KG1 (cell line): ENCODE data around the gene RXRB.

Experiments
- DNase-seq: peaks from one replicate; lab custom pipeline; 2025; lab: John Stamatoyannopoulos, UW

Gene RXRB

DNA sequence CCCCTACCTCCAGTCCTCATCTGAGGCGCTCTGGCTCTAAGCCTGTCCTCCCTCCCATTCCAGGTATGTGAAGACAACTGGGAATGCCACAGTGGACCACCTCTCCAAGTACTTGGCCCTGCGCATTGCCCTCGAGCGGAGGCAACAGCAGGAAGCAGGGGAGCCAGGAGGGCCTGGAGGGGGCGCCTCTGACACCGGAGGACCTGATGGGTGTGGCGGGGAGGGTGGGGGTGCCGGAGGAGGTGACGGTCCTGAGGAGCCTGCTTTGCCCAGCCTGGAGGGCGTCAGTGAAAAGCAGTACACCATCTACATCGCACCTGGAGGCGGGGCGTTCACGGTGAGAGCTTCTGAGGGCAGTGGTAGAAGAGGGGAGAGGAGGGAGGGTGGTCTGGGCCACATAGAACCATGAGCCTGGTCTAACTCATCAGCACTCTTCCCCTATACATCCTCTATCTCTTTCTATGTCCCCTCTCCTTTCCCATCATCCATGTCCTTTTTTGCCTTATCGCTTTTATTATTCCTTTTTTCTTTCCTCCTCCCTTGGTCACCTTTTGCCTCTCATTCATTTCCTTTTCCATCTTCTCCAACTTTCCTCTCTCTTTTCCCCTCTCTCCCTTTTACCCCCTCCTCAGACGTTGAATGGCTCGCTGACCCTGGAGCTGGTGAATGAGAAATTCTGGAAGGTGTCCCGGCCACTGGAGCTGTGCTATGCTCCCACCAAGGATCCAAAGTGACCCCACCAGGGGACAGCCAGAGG is 11.4 kb upstream of the RXRB start:
- no peak for DNase-seq

DNA sequence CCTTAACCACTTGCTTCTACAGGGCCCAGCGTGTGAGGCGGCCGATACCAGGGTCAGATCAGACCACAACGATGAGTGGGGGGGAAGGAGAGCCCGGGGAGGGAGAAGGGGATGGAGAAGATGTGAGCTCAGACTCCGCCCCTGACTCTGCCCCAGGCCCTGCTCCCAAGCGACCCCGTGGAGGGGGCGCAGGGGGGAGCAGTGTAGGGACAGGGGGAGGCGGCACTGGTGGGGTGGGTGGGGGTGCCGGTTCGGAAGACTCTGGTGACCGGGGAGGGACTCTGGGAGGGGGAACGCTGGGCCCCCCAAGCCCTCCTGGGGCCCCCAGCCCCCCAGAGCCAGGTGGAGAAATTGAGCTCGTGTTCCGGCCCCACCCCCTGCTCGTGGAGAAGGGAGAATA is 10.7 kb upstream of the RXRB start:
- no peak for DNase-seq

DNA sequence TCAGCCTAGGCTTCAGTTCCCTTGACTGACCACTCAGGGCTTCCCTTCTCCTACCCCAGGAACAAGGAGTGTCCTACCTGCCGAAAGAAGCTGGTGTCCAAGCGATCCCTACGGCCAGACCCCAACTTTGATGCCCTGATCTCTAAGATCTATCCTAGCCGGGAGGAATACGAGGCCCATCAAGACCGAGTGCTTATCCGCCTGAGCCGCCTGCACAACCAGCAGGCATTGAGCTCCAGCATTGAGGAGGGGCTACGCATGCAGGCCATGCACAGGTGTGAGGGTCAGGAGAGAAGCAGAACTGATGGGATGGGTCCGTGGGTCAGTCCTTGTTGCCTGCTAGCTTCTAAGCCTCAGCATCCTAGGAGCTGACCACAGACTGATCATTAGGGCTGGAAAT is 9.4 kb upstream of the RXRB start:
- DNase-seq = no peak

DNA sequence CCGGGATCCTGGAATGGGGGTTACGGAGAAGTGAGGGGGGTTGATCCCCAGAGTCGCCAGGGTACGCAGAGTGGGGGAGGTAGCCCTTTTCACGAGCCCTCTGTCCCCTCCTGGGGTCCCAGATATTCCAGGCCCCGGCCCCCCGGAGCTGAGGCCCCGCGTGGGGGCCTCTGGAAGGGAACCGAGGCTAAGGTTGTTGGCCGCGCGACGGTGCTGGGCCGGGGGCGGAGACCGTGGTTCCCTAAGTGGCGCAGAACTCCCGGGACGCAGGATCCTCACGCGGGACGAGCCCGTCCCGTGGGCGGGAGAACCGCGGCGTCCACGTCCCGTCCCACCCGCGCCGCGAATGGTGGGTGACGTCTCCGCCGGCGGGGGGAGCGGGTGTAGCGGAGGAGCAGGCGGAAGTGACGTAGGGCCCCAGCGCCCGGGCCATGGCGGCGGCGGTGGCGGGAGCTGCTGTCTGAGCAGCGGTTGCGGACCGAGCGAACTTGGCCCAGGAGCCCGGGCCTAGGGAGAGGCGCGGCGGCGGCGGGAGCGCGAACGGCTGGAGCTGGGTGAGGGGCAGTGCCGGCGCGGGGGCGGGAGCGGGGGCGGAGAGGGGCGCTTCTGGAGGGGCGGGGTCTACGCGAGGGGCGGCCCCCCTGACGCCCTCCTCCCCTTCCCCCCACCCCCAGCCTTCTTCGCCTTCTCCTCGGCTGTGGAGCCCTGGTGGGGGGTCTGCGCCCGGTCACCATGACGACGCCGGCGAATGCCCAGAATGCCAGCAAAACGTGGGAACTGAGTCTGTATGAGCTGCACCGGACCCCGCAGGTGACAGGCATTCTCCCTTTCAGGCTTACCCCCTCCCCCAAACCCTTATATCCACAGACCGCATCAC is 7.9 kb upstream of the RXRB start, which contains the start of gene RING1:
Gene RING1, plus strand, starts transcription at position 410 of the 877 bp plus-strand sequence. Its CDS starts 323 bp downstream, at position 733.
- DNase-seq = peak; percentile 21

DNA sequence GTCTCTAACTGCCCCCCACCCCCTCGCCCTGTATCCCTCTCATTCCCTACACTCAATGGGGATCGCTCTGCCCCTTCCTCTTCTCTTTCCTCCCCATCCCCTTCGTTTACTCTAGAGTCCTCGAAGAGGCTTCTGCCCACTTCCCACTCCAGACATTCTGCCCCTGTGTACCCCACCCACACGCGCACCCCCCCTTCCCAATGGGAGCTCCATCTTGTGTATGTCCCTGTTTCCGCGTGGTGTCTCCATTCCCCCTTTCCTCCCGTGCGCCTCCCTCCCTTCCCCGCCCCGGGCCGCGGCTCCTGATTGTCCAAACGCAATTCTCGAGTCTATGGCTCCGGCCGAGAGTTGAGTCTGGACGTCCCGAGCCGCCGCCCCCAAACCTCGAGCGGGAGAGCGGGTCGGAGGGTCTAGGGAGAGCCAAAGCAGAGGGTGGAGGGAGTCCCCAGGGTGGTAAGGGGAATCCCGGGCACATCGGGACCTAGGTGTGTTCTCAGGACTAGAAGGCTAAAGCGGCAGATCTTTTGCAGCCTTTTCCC is 7.2 kb upstream of the RXRB start:
- peak; percentile 22 for DNase-seq

DNA sequence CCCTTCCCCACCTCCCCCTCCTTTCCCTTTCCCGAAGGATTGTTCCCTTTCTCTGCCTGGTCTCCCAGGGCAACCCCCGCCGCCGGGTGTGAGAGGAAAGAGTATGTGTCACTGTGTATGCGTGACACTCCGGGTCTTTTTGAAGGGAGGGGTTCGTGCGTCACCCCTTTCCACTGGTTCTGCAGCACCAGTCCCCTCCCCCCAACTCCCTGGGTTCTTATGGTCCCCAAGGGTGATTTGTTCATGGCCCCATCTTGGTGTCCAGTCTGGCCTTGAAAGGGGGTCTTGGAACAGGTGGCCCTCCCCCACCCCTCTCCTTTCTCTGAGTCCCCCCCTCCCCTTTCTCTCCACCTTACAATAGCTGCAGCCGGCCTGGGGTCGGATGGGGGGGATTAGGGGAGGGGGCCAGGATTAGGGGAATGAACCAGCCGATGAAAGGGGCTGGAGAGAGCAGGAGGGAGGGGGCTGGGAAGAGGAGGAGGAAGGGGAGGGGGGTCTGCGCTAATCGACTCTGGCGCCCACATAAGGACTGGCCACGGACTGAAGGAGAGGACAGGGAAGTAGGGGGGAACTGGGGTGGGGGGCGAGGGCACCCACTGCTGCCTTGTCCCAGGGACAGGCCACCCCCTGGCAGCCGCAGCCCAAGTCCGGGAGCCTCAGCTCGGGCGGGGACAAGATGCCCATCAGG is 6.5 kb upstream of the RXRB start:
- DNase-seq = no peak

DNA sequence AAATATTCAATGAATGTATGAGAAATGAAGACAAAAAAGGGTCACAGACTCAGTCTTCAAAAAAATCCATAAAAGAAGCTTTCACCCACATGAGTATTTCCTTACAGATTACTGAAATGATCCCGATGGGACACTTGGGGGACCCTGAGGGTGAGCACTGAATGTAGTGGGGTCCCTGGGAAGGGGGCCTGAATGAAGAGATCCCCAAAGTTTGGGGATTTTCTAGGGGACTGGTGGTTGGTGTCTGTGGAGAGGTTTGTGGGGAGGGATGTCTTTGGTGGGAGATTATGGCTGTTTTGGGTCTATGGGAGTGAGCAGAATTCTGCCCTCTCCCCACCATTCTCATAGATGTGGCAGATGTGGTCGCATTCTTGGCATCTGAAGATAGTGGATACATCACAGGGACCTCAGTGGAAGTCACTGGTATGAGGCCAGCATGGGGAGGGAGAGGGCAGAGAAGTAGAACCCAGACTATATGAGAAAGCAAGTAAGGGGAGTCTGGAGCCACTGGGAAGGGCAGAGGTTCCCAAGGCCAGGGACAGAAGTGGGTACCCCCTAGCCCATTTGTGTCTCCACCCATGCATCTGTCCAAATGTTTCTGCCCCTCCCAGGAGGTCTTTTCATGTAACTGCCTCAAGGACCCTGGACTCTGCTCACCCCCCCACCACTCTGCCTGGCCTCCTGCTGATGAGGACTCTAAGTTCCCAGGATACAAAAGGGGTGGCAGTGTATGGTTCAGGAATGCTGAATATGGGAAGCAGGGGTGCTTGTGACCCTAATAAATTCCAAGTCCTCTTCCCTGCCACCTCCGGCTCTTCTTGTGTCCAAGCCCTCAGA is 5.8 kb upstream of the RXRB start:
- no peak for DNase-seq

DNA sequence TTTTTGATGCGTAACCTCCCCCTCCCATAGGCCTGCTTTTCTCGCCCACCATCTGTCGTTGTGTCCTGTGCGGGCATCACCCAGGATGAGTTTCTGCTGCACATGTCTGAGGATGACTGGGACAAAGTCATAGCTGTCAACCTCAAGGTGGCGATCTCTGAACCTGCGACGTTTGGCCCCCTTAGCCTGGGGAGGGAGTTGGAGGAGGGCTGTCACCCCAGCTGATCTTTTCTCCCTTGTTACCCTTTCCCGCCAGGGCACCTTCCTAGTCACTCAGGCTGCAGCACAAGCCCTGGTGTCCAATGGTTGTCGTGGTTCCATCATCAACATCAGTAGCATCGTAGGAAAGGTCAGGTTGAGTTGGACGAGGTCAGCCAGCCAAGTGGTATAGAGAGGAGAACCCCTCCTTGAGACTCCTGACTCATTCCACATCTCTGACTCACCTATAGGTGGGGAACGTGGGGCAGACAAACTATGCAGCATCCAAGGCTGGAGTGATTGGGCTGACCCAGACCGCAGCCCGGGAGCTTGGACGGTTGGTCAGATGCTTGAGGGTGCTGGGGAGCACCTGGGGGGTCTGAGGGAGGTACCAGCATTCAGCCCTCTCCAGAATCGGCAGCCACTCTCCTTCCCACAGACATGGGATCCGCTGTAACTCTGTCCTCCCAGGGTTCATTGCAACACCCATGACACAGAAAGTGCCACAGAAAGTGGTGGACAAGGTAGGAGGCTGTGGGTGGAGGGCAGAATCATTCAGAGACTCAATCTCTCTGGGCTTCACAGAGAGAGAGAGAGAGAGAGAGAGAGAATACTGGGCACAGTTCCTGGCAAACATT is 4.9 kb upstream of the RXRB start:
- DNase-seq = no peak

DNA sequence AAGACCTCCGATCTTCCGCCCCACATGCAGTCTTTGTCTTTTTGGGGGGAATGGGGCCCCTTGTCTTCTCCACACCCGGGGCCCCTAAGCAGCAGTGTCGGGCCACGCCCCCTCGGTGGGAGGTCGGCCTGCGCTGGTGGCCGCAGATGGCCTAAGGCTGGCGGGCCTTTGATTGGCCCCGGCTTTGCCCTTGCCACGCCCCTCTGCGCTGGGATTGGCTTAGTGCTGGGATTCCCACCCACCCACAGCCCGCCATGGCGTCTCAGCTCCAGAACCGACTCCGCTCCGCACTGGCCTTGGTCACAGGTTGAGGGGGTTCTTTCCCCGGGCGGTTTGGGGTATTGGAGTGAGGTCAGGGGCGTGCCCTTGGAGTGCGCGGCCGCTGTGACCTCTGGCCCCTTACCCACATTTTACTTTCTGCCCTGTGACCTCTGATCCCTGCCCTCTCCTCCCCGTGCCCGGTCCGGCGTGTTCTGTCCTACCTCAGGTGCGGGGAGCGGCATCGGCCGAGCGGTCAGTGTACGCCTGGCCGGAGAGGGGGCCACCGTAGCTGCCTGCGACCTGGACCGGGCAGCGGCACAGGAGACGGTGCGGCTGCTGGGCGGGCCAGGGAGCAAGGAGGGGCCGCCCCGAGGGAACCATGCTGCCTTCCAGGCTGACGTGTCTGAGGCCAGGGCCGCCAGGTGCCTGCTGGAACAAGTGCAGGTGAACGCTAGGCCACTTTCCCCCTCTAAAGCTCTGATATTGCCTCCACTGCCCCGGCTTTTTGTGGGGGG is 4.1 kb upstream of the RXRB start, which contains the start of gene HSD17B8:
Gene HSD17B8, plus strand, starts transcription at position 241 of the 776 bp plus-strand sequence. Its CDS starts 14 bp downstream, at position 255.
- DNase-seq = peak; percentile 72

DNA sequence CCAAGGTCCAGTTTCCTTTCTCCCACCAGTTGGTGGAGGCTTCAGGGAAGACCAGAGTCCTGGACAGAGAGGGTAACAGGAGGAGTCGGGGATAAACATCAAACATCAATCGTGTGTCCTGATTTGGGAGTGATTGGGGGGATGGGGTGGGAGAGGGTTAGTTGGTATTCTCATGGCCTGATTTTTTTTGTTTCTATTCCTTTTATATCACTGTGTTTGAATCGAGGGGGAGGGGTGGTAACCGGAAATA is 3.6 kb upstream of the RXRB start:
- no peak for DNase-seq

DNA sequence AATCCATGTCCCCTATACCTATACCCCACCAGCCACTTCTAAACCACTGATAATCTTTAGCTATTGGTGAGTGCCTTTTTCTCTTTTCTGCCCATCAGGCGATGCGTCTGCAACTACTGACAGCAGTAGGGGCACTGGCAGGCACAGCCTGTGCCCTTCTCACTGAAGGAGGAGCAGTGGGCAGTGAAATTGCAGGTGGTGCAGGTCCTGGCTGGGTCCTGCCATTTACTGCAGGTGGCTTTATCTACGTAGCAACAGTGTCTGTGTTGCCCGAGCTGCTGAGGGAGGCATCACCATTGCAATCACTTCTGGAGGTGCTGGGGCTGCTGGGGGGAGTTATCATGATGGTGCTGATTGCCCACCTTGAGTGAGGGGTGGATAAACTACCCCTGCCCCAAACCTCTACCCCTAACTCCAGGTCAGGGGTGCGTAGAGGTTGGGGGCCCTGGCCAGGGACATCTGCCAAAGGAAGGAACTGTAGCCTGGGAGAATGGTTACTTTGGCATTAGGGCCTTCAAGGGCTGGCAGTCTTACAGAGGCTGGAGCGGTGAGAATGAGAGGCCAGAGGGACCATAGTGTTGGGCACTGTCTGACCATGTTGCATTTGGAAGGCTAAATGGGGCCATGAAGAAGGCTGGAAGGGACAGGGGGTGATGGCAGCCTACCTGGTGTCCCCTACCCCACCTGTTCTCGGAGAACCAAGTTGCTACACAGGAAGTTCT is 3.1 kb upstream of the RXRB start:
- DNase-seq = no peak

DNA sequence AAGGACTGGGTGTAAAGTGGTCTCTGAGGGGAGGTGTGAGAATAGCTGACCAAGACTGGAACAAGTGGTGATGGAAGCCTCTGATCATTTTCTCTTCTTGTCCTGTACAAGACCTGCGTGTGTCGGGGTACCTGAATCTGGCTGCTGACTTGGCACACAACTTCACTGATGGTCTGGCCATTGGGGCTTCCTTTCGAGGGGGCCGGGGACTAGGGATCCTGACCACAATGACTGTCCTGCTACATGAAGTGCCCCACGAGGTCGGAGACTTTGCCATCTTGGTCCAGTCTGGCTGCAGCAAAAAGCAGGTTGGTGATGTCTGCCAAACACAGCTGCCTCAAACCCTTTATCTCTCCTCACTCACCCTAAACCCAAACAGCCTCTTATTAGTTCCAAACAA is 2.3 kb upstream of the RXRB start:
- no peak for DNase-seq

DNA sequence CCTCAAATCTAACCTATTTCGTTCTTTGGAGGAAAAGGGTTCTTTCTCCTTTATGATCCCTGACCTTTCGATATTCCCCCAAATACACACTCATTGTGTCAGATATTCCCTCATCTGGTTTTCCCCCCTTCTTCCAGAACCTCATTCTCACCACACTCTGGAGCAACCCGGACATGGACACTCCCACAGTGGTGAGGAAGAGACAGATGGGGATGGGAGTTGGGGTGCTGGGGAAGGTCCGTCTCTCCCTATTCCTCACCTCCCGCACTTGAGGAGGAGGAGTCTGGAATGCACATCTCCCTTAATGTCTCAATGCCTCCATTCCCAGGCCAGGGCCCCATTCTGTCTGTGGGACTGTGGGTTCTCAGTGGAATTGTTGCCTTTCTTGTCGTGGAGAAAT is 1.5 kb upstream of the RXRB start:
- DNase-seq = no peak

DNA sequence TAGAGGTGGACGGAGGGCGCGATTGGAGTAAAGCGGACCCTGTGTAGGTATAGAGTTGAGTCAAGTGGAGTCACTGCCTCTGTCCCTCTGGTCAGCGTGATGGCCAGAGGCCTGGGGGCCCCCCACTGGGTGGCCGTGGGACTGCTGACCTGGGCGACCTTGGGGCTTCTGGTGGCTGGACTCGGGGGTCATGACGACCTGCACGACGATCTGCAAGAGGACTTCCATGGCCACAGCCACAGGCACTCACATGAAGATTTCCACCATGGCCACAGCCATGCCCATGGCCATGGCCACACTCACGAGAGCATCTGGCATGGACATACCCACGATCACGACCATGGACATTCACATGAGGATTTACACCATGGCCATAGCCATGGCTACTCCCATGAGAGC is 681 bp upstream of the RXRB start:
- DNase-seq = no peak

DNA sequence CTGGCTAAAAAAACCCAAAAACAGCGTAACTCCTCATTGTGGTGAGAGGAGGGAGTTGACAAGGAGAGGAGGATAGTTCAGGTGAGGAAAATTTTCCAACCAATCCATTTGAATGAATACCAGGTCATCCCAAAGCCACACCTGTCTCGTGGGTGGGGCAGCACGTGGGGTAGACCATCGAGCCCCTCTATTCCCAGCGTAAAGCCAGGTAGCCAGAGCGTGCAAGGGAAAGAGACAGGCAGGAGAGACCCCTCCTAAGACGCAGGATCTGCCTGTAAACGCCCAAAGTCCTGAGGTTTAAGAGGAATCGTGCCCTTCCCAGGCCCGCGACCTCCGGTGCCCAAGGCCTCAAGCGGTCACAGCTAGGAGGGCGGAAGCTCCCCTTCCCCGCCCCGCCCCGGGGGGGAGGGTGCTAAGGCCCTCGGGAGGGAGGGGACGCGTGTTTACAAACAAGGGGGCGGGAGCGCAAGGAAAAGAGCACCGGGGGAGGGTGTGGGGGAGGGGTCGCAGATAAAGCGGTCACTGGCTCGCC is 712 bp downstream of the RXRB start:
- DNase-seq = peak; percentile 57

DNA sequence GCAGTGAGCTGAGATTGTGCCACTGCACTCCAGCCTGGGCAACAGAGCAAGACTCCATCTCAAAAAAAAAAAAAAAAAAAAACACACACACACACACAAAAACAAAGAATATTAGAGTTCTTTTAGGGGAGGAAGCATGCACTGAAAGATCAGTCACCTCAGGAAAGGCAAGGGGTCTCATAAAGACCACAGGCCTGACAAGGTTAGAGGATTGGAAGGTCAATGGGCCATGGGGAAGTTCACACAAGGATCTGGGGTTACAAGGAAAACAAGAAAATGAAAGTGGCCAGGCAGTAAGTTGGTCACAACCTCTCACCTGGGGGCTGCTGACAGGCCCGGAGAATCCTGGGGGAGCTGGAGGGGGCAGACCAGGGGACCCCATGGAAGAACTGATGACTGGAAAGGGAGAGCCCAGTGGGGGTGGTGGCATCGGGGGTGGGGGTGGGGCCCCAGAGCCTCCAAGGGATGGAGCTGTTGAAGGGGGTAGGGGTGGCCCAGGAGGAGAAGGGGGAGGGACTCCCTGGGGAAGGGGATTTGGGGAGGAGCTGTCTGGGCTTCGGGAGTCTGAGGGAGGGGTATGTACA is 1.5 kb downstream of the RXRB start:
- DNase-seq = no peak

DNA sequence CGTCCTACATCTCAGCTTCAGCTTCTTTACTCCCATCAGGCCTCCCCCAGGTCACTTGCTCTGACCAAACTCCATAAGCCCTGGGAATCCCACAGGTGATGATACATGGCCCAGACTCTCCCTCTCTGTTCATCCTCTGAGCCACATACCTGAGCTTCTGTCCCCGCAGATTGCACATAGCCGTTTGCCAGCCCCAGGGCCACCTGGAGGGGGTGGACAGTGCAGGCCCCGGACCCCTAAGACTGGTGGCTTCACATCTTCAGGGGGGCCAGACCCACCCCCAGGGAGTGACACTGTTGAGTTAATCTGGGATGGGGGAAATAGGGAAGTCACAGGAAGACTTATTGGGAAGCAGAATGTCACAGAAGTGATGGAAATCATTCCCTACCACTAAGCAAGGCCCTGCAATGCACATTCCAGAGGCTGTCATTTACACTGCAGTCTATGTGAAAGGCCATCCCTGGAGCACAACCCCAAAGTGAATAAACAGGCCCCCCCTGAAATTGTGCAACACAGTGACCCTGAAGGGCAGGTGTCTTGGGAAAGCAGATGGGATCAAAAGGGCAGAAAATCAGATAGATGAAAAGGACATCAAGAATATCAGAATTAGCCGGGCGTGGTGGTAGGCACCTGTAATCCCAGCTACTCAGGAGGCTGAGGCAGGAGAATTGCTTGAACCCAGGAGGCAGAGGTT is 2.2 kb downstream of the RXRB start:
- no peak for DNase-seq
